Liver (tissue), 9 donors: Measurements from ENCODE around the gene RBFA. TPM values are rescaled to one million over a fixed set of nuclear protein-coding genes. Genes with fewer than 3 reads are reported as not detected.

Experiments
- DNase-seq: peaks from one replicate; pipeline ENCODE4 v3.0.0-alpha.2; 2017; ENCODE audit warnings: low spot score
- H3K27ac ChIP-seq, 2 donors: one replicate each; pipeline ENCODE4 v1.7.0; 2013; ENCODE audit warnings: inconsistent platforms in 2 of 2, low read length in 2 of 2, control low read depth in 1 of 2, low read depth in 1 of 2, mild to moderate bottlenecking in 1 of 2
- H3K27me3 ChIP-seq, 4 donors: one replicate each; pipeline versions ENCODE4 v1.6.1 to v1.7.0; 2013; ENCODE audit warnings: low read length in 3 of 4, inconsistent platforms in 1 of 4, mild to moderate bottlenecking in 1 of 4, moderate library complexity in 1 of 4; ENCODE audit not compliant: control insufficient read depth in 4 of 4, insufficient read depth in 4 of 4
- H3K36me3 ChIP-seq, 4 donors: one replicate each; pipeline versions ENCODE4 v1.6.1 to v1.7.0; 2013; ENCODE audit warnings: low read length in 3 of 4, mild to moderate bottlenecking in 3 of 4, low read depth in 1 of 4, moderate library complexity in 1 of 4; ENCODE audit not compliant: control insufficient read depth in 4 of 4, insufficient read depth in 3 of 4
- H3K4me1 ChIP-seq, 4 donors: one replicate each; pipeline versions ENCODE4 v1.6.1 to v1.7.0; 2013; ENCODE audit warnings: low read length in 3 of 4, mild to moderate bottlenecking in 3 of 4, moderate library complexity in 1 of 4; ENCODE audit not compliant: control insufficient read depth in 4 of 4, insufficient read depth in 4 of 4
- H3K4me3 ChIP-seq, 3 donors: one replicate each; pipeline versions ENCODE4 v1.6.1 to v1.7.0; 2013; ENCODE audit warnings: low read length in 3 of 3, control low read depth in 1 of 3, low read depth in 1 of 3, mild to moderate bottlenecking in 1 of 3
- H3K9ac ChIP-seq, 2 donors: one replicate each; pipeline ENCODE4 v1.7.0; 2013; ENCODE audit warnings: low read length in 2 of 2, mild to moderate bottlenecking in 2 of 2, moderate library complexity in 2 of 2, control low read depth in 1 of 2, low read depth in 1 of 2
- H3K9me3 ChIP-seq, 4 donors: one replicate each; pipeline versions ENCODE4 v1.6.1 to v1.7.0; 2013; ENCODE audit warnings: low read length in 3 of 4; ENCODE audit not compliant: control insufficient read depth in 4 of 4
- ATF3 ChIP-seq: IDR thresholded peaks from 2 replicates; pipeline ENCODE4 v1.6.1; 2016; ENCODE audit warnings: antibody characterized with exemption
- CTCF ChIP-seq: fragments of 150-350 bp; IDR thresholded peaks from 2 replicates; pipeline ENCODE4 v1.5.1; 2017; ENCODE audit warnings: improper control_type of control experiment, low read depth, low read length; ENCODE audit not compliant: missing input control
- EGR1 ChIP-seq, 2 donors: IDR thresholded peaks; 2 replicates each; pipeline ENCODE4 v1.6.1; 2016 to 2018; ENCODE audit warnings: antibody characterized with exemption in 2 of 2, low read depth in 2 of 2
- FOXA1 ChIP-seq: IDR thresholded peaks from 2 replicates; pipeline ENCODE4 v1.6.1; 2016; ENCODE audit warnings: antibody characterized with exemption
- FOXA2 ChIP-seq: IDR thresholded peaks from 2 replicates; pipeline ENCODE4 v1.6.1; 2016; ENCODE audit warnings: antibody characterized with exemption
- GABPA ChIP-seq, 2 donors: IDR thresholded peaks in 1 of 2; conservative IDR thresholded peaks in 1 of 2; 2 replicates each; pipeline ENCODE4 v1.6.1; 2016; ENCODE audit warnings: antibody characterized with exemption in 2 of 2, mild to moderate bottlenecking in 1 of 2, moderate library complexity in 1 of 2
- HNF4A ChIP-seq, 2 donors: conservative IDR thresholded peaks; 2 replicates each; pipeline ENCODE4 v1.6.1; 2016; ENCODE audit warnings: antibody characterized with exemption in 2 of 2, mild to moderate bottlenecking in 2 of 2
- HNF4G ChIP-seq: IDR thresholded peaks from 2 replicates; pipeline ENCODE4 v1.6.1; 2016; ENCODE audit warnings: antibody characterized with exemption
- JUND ChIP-seq, 2 donors: IDR thresholded peaks; 2 replicates each; pipeline ENCODE4 v1.6.1; 2016; ENCODE audit warnings: antibody characterized with exemption in 2 of 2
- MAX ChIP-seq: IDR thresholded peaks from 2 replicates; pipeline ENCODE4 v1.6.1; 2016; ENCODE audit warnings: antibody characterized with exemption
- NR2F2 ChIP-seq: IDR thresholded peaks from 2 replicates; pipeline ENCODE4 v1.6.1; 2016; ENCODE audit warnings: antibody characterized with exemption
- RAD21 ChIP-seq, 2 donors: IDR thresholded peaks; 2 replicates each; pipeline ENCODE4 v1.6.1; 2016; ENCODE audit warnings: antibody characterized with exemption in 2 of 2, mild to moderate bottlenecking in 2 of 2
- REST ChIP-seq: IDR thresholded peaks from 2 replicates; pipeline ENCODE4 v1.6.1; 2016; ENCODE audit warnings: antibody characterized with exemption, mild to moderate bottlenecking
- RXRA ChIP-seq, 2 donors: IDR thresholded peaks; 2 replicates each; pipeline ENCODE4 v1.6.1; 2017 to 2018; ENCODE audit warnings: antibody characterized with exemption in 2 of 2, mild to moderate bottlenecking in 1 of 2
- SP1 ChIP-seq: IDR thresholded peaks from 2 replicates; pipeline ENCODE4 v1.6.1; 2018; ENCODE audit warnings: antibody characterized with exemption, mild to moderate bottlenecking
- TAF1 ChIP-seq: conservative IDR thresholded peaks from 2 replicates; pipeline ENCODE4 v1.6.1; 2016; ENCODE audit warnings: antibody characterized with exemption, mild to moderate bottlenecking
- YY1 ChIP-seq: IDR thresholded peaks from 2 replicates; pipeline ENCODE4 v1.6.1; 2016; ENCODE audit warnings: antibody characterized with exemption, mild to moderate bottlenecking
- ZBTB33 ChIP-seq: IDR thresholded peaks from 2 replicates; pipeline ENCODE4 v1.6.1; 2016; ENCODE audit warnings: antibody characterized with exemption
- WGBS: extraction: QIAGEN DNeasy Blood & Tissue Kit; methylation state at CpG from one replicate; pipeline ENCODE4 v1.1.7; 2013; 5-methylcytosine and 5-hydroxymethylcytosine counted together
- polyA plus RNA-seq, 2 donors: library from polyadenylated mRNA; stranded (reverse) in 1 of 2; unstranded in 1 of 2; fragments of 200-250 nt in 1 of 2; fragments of >200 nt in 1 of 2; fragmentation: Nextera tagmentation in 1 of 2; extraction: Ambion mirVana in 1 of 2; gene quantifications; one replicate each; pipeline versions ENCODE4 v1.2.1 to v1.2.3, GENCODE V29; 2013 to 2015
- total RNA-seq, 2 donors: library from RNA; depleted of rRNA; stranded (reverse); fragments of >200 nt; gene quantifications; one replicate each; pipeline ENCODE4 v1.2.3, GENCODE V29; 2014
- donor health status: healthy.
- donor health status: healthy.
- donor health status: healthy.
- donor health status: healthy.
- donor health status: healthy.

The RBFA gene
- total and polyA plus RNA-seq, 4 donors, result 20.4 to 31.6 (median 27.0) TPM

GRCh38 chr18:80041424-80041823 is 7.2 kb downstream of the RBFA start:
- Histone ChIP-seq H3K4me1 (no peaks in the 10 kb centered on the region), H3K27me3 (no peaks in the 10 kb centered on the region), H3K9me3 (no peaks in the 10 kb centered on the region), H3K36me3 (peaks cover 5 to 27% (median 13%) of the 10 kb centered on the region in 4 donors), H3K4me3 (no peak overlapping the region), H3K27ac (no peak overlapping the region), H3K9ac (no peak overlapping the region)
- no peak for DNase-seq
- WGBS, result 88% methylated on average over 11 of the region's 11 CpGs
- TF ChIP-seq MAX (no peak), RXRA (IDR thresholded peaks at IDR 0.05) (no peak), FOXA2 (no peak), FOXA1 (no peak), RAD21 (IDR thresholded peaks at IDR 0.05) (no peak), TAF1 (no peak), HNF4A (conservative IDR thresholded peaks at IDR 0.05) (no peak), SP1 (no peak), NR2F2 (no peak), YY1 (no peak), HNF4G (no peak), CTCF (no peak), ATF3 (no peak), REST (no peak), JUND (IDR thresholded peaks at IDR 0.05) (no peak), ZBTB33 (no peak), EGR1 (IDR thresholded peaks at IDR 0.05; ENCODE audit: low read depth in 2 of 2) (no peak), GABPA (IDR thresholded peaks at IDR 0.05 in 1 of 2, conservative IDR thresholded peaks at IDR 0.05 in 1 of 2) (no peak)
